Activated CD8-positive, alpha-beta memory T cell treated with anti-CD3 and anti-CD28 coated beads for 36 hours (primary cell): ENCODE results near the gene SPTBN2. TPM values are rescaled to one million over a fixed set of nuclear protein-coding genes. Genes with fewer than 3 reads are reported as not detected.

Experiments
- CTCF ChIA-PET: fragments of 350-600 bp; sonication (Branson Sonifier 250); formaldehyde crosslinking; loops from one replicate; lab custom pipeline; 2021; ENCODE audit warnings: antibody characterized with exemption; lab: Charles Lee
- POLR2A ChIA-PET: fragments of 350-600 bp; sonication (Branson Sonifier 250); formaldehyde crosslinking; loops from one replicate; lab custom pipeline; 2021; ENCODE audit warnings: antibody characterized with exemption; lab: Charles Lee
- total RNA-seq, 2 experiments: library from RNA; stranded (reverse); gene quantifications; one replicate each; pipeline ENCODE4 v1.2.3, GENCODE V29; 2021

The SPTBN2 gene
- total RNA-seq, 2 experiments from 2014 or later = 0.59 to 0.96 TPM

DNA sequence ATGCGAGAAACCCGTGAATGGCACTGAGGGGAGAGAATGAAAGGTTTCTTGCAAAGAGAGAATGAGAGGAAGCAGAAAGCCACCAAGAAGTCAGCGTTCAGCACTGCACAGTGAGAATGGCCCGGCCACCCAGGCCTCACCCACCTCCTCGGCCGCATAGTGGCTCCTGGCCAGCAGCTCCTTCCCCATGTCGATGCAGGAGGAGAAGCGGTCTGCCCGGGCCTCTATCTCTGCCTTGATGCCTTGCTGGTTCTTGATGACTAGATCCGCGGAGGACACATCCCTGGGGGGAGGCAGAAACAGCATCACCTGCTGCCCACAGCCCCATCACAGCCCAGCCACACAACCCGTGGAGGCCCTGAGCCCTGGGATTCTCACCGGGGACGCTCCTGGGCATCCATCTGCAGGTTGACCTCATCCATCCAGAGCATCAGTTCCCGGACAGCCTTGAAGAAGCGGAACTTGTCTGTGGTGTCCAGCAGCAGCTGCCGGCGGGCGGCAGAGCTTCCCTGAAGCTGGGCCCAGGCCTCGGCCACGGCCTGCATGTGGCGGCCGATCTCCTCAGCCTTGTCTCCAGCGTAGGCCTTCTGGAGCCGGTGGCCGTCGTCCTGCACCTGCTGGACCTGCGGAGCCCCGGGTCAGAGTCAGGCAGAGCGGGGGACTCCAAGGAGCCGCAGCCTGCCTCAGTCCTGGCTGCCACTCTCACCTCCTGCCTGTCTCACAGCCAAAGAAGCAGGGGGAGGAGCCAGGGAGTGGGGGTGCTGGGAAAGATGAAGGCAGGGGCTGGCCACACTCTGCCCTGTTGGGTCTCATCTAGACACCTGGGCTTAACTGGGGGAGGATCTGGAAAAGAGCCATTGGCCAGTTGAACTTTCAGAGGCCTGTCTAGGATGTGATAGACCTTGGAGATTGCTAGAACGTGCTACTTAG lies 39.1 kb downstream of the SPTBN2 start:
- CTCF ChIA-PET = no interaction called here
- POLR2A ChIA-PET = no interaction called here

DNA sequence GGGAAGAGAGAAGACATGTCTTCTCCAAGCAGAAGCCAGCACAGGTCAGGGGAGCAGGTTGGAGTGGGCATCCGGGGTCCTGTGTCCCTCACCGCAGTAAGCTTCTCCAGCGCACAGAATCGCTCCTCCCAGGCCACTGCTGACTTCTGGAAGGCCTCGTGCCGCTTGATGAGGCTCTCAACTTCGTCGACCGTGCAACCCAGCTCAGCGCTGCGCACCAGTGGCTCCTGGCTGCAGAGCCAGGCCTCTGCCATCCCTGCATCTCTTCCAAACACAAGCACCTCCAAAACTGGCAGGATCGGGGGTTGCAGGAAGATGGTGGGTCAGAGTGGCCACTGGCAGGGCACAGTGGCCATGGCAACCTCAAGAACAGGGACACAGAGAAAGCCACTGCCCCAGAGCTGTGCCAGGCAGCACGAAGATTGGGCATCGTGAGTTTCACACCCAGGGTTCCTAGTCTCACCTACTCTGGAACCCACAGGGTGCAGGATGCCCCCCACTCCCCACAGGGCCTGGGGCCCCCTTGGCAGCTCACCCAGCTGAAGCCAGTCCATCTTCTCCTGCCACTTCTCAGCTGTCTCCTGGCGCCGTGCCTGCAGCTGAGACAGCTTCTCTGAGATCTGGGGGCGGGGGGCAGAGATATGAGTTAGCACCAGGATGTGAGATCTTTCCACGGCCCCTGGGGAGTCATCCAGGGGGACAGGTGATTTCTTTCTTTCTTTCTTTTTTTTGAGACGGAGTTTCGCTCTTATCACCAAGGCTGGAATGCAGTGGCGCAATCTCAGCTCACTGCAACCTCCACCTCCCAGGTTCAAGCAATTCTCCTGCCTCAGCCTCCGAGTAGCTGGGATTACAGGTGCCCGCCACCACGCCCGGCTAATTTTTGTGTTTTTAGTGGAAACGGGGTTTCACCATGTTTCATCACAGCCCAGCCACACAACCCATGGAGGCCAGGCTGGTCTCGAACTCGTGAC lies 40.2 kb downstream of the SPTBN2 start:
- CTCF ChIA-PET = interaction anchor here (1.4 kb wide), 1 partner anchor 10 kb away, joined by 5 read pairs; no protein-coding TSS in a partner anchor
- POLR2A ChIA-PET = interaction anchor here (0.6 to 0.8 kb wide), 2 partner anchors 51 to 86 kb away, joined by 3 read pairs; partner anchors contain the start of gene RBM4

DNA sequence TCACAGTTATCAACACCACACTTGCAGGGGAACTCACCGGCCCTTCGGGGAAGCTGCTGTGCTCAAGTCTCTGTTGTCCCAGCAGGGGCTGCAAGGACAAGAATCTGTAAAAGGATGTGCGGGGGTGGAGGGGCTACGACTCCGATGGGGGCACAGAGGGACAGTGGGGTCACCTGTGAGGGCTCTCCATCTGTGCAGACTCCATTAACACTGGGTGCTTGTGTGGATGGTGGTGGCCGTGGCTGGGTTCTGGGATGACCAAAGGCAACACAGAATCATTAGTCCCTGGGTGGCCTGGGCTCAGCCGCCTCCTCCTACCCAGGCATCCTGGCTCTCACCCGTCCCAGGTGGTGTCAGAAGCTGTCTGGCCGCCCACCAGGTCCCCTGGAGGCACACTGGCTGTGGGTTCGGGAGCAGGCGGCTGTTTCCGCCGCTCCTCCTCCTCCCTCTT lies 41.2 kb downstream of the SPTBN2 start:
- POLR2A ChIA-PET = no interaction called here
- CTCF ChIA-PET = interaction anchor here (1.4 kb wide), 1 partner anchor 9 kb away, joined by 5 read pairs; no protein-coding TSS in a partner anchor

DNA sequence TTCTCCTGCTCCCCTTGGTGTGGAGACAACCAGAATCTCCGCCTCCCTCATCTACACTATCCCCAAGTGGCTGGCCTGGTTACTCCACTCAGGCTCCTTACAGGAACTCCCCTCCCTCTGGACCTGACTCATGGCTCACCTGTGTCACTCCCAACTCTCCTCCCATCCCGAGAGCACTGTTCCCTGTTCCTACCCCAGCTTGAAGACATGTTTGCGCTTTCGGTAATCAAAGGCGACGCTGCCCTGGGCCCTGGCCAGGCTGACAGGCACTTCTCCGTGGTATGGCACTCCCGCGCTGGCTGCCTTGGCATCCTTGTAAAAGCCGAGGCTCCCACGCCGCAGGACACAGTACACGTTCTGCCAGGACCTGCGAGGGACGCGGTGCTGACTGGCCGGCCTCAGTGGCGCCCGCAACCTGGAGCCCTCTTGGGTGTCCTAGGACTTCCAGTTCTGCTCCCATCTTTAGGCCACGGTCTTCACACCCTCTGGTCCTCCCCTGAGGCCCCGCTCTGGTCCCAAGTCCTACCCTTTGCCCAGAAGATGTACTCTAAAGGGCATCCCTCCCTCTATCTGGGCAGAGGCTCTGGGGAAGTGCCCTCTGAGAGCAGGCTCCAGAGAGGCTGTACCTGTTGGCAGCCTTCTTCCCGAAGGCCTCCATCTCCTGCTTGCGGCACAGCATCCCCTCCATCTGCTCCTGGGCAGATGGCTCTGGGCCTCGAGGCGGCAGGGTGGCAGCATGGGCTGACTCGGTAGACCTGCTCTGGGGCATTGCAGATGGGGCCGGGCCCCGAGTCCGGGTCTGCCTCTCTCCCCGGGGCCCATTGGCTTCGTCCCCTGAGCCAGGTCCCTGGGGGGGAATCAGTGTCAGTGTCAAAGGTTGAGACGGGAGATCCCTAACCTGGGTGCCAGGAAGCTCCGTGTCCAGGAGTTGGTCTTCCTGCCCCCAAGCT lies 41.9 kb downstream of the SPTBN2 start:
- CTCF ChIA-PET = no interaction called here
- POLR2A ChIA-PET = no interaction called here

DNA sequence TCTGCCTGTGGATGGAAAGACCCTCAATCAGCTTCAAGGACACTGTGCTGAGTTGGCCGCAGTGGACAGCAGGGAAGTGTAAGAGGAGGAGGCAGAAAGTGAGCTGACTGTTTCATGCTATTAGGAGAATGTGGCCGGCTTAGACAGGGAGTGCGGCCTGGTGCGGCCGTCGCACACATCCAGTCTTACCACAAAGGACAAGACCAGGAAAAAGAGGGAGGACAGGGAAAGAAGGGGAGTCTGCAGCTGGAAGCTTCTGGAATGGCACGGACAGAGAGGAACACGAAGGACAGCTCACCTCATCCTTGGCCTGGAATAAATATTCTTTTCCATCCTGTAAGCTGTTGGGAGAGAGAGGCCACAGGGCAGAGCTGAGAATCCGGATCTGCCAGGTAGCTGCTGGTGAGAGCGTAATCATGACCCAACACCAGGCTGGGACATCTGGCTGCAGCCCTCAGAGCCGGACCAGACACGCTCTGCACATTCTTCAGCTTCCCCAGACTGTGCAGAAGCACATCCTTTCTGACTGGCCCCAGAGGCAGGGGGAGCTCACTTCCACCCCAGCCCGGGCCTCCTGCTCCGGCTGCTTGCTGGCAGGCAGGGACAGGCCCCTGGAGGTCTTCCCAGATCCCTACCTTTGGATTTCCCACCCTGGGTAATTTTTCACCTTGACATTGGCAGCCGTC lies 42.8 kb downstream of the SPTBN2 start:
- CTCF ChIA-PET = no interaction called here
- POLR2A ChIA-PET = no interaction called here

DNA sequence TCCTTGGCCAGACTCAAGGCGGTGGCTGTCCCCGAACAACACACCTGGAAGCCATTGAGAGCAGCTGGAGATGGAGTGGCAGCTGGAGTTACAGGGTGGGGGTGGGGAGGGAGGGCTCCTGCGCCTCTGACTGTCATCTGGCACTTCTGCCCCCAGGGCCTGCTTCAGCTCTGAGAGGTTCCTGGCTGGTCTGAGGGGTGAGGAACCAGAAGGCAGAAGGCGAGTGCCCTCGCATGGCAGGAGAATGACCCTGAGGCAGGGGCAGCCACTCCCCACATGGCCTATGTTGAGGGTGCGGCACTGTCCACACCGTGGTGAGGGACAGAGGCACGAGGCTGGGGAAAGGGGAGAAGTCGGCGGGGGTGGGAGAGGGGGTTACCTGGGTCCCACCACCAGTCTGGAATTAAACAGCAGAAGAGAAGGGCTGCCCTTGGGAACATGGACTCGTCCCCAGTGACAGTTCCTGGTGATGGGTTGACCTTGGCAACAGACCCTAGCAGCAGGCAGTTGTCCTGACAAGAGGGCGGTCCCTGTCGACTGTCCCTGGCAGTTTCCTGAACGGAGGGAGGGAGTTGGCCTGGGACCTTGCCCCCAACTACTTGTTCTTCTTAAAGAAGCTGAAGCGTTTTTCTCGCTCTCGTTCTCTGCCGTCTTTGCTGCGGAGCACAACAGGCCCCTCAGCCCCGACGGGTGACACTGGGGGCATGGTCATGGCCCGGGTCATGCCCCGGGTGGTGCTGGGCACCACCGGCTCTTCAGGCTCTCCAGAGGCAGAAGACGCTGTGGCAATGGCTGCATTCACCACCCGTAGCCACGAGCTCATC lies 43.5 kb downstream of the SPTBN2 start:
- POLR2A ChIA-PET = no interaction called here
- CTCF ChIA-PET = no interaction called here

DNA sequence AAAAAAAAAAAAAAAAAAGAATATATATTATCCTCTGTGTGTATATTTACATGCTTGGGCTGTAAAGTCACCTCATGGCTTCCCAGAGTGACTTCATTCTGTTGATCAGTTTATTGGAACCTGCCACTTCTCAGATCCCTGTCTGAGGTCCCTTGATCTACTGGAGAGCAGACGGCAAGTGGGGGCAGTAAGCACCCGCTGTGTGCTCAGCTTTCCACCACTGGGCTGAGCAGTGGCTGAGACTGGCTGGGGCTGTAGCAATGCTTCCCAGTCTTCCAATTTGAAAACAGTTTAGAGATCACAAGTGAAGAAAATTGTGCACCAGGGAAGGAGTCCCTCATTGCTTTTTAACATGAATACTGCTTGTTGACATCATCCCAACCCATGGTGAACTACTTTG lies 44.4 kb downstream of the SPTBN2 start:
- CTCF ChIA-PET = interaction anchor here (0.6 kb wide), 1 partner anchor 1570 kb away, joined by 3 read pairs; no protein-coding TSS in a partner anchor
- POLR2A ChIA-PET = no interaction called here

DNA sequence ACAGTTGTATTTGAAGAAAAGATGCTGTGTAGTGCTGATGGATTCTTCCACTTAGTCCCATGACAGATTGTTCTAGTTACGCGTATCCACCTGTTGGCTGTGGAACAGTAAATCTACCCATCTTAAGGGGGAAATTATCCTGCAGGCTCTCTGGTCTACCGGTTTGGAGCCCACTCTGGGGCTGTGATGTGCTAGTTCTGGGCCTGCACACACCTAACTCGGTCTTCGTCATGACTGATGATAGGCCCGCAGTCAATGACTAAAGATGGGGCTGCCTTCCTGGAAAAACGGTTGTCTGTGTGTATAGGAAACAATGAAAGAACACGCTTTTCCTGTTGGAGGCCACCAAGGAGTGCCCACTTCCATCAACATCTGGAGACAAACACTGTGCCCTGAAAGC lies 45.1 kb downstream of the SPTBN2 start:
- ChIA-PET CTCF (interaction anchor here (0.6 kb wide), 1 partner anchor 1569 kb away, joined by 3 read pairs; no protein-coding TSS in a partner anchor), POLR2A (no interaction called here)

DNA sequence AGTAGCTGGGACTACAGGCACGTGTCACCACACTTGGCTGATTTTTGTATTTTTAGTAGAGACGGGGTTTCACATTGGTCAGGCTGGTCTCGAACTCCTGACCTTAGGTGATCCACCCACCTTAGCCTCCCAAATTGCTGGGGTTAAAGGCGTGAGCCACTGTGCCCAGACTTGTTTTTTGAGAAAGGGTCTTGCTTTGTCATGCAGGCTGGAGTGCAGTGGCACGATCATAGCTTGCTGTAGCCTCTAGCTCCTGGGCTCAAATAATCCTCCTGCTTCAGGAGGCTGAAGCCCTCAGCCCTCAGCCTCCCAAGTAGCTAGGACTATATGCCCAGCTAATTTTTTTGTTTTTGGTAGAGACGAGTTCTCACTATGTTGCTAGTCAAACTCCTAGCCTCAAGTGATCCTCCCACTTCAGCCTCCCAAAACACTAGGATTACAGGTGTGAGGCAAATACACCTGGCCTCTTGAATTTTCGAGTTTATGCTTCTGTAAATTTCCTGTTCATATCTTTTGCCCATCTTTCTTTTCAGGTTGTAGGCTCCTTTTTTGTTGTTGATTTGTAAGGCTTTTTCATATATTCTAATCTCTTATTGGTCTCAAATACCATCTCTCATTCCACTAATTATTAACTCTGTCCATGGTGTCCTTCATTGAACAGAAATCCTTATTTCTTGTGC lies 47.9 kb downstream of the SPTBN2 start:
- POLR2A ChIA-PET = interaction anchor here (0.6 to 0.7 kb wide), 2 partner anchors 107 to 112 kb away, joined by 3 to 4 read pairs; no protein-coding TSS in a partner anchor
- CTCF ChIA-PET = interaction anchor here (0.7 kb wide), 1 partner anchor 318 kb away, joined by 3 read pairs; no protein-coding TSS in a partner anchor

DNA sequence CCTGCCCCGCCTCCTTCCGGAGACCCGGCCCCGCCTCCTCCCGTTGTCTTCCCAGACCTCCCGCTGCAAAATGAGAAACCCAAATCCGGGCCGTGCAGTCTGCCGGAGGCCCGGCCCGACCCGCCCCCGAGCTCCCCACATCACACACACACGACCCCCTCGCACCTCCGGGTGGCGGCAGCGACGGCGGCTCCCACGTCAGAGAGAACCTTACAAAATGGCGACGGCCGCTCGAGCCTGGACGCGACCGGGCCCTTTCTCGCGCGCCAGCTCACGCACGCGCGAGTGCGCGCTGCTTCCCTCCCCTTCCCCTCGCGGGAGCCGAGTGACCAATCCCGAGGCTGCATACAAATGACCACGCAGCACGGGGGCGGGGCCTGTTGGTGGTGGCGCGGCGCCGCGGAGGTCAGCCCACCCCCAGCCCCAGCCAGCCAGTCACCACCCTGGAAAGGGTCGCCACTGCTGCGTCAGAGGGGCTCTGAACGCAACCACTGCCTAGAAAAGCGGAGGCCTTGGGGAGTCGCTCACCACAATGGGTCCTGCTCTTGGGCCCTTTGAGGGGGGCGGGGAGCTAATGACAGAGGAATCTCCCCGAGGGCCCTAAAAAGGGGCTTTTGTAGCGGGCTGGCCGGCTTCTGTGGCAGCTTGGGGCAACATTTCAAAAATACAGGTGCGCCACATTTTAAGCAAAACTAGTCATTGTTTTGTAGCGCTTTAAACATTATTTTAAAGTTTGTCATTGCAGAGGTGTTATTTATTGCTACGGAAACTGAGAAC lies 51.2 kb downstream of the SPTBN2 start, which contains the start of gene RBM4B:
RBM4B (minus strand) TSS at position 289 of the 777 bp plus-strand sequence. CDS start 808 bp downstream, outside the sequence.
- ChIA-PET POLR2A (interaction anchor here (0.5 to 2.0 kb wide), 9 partner anchors 39 to 860 kb away, joined by 3 to 9 read pairs (median 3); partner anchors contain the start of genes CCDC87, CCS, RBM14 and RBM4), CTCF (interaction anchor here (0.6 to 4.1 kb wide), 29 partner anchors 8 to 389 kb away, joined by 3 to 31 read pairs (median 5); partner anchors contain the start of genes ACTN3, BBS1, CCDC87 and CCS)

DNA sequence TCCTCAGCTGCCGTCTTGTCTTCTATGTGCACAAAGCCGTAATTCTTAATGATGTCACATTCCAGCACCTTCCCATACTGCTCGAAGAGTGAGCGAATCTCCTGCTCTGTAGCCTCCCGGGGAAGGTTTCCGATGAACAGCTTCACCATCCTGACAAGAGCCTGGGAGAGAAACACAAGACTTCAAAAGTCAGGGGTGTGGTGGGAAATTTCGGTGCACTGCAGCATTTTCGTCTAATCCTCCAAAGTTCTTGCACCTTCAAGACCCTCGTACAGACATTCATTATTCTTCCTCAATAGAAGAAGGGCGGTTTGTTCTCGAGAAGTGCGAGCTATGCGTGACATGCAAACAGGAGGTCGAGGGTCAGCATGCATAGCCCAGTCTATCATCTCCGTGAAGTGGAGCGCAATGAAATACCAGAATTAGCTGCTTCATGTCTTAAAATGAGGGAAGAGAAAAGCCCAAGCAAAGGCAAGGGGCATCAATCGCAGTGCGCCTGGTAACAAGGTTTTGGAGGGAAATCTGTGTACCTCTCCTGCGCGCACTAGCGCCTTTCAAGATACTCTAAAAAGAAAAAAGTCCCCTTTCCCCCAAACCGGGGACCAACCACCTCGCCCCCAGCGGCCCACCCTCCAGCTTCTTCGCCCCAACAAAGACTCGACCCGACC lies 52.0 kb downstream of the SPTBN2 start:
- ChIA-PET POLR2A (interaction anchor here (0.5 to 2.0 kb wide), 5 partner anchors 39 to 860 kb away, joined by 3 to 9 read pairs (median 3); partner anchors contain the start of genes CCDC87, CCS, RBM14 and RBM4), CTCF (interaction anchor here (0.6 to 4.1 kb wide), 17 partner anchors 57 to 388 kb away, joined by 3 to 31 read pairs (median 10); partner anchors contain the start of genes ACTN3, BBS1, CCDC87 and CCS)

DNA sequence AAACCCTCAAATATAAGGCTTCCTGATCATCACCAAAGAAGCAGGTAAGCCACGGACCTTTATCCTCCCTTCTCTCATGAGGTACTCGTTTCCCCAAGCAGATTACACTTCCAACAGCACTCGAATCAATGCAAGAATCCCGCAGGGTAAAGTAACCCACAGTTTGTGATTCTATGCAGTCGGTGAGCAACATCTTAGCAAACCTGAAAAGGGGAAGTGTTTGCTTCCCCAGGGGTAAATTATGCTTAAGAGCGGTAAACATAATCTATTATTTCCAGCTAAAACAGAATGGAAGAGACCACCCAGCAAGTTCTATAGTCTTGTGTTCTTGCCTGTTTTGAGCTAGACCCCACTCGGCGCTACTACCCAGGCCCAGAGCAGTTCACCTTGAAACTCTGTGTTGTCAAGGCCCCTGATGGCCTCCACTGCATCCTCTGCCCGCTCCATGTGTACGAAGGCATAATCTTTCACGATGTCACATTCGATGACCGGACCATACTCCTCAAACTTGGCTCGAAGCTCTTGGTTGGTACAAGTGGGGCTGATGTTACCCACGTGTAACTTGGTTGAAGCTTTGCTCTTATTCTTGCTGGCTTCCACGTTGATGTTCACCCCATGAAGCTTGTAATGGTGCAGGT lies 52.6 kb downstream of the SPTBN2 start:
- ChIA-PET CTCF (interaction anchor here (0.8 to 4.1 kb wide), 10 partner anchors 56 to 387 kb away, joined by 3 to 31 read pairs (median 10); partner anchors contain the start of genes ACTN3, CCDC87, CCS and CTSF), POLR2A (interaction anchor here (0.5 to 1.2 kb wide), 2 partner anchors 19 to 38 kb away, joined by 4 to 5 read pairs; partner anchors contain the start of gene RBM4)

DNA sequence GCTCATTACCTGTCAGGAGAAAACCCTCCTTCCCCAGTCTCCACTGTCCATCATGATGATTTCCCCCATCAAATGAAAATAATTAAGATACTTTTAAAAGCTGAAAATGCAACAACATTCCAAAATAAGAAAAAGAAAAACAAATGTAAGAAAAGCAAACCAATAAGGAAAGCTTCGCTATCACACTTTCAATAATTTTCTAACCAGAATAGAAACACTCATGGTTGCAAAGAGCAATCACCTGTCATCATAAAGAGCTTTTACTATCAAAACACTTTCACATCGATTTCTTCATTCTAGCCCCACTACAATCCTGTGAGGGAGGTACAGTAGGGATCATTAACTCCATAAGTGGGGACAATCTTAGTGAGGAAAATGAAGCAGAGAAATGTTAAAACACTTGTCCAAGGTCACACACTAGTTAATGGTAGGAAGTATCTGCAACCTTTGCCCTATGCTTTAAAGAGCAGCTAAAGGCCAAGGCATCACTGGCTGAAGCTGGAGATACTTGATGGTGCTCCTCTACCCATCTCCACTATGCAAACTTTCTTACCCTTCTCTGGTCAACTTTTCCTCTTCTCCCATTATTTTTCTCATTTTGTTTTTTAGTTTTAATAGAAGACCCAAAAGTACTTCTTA lies 53.9 kb downstream of the SPTBN2 start:
- POLR2A ChIA-PET = no interaction called here
- CTCF ChIA-PET = no interaction called here
